Stomach smooth muscle (tissue), 2 donors: ENCODE measurements around the gene SCAMP2.

Source experiments
- H3K27ac ChIP-seq: one replicate; pipeline ENCODE4 v1.7.0; 2013; ENCODE audit warnings: mild to moderate bottlenecking, low read length, inconsistent platforms
- H3K27me3 ChIP-seq, 2 donors: one replicate each; pipeline ENCODE4 v1.7.0; 2013; ENCODE audit warnings: low read length in 2 of 2; ENCODE audit not compliant: insufficient read depth in 2 of 2, control insufficient read depth in 1 of 2
- H3K36me3 ChIP-seq, 2 donors: one replicate each; pipeline ENCODE4 v1.7.0; 2013; ENCODE audit warnings: low read length in 2 of 2; ENCODE audit not compliant: control insufficient read depth in 2 of 2, insufficient read depth in 2 of 2
- H3K4me1 ChIP-seq: one replicate; pipeline ENCODE4 v1.7.0; 2013; ENCODE audit warnings: low read length; ENCODE audit not compliant: control insufficient read depth, insufficient read depth
- H3K4me3 ChIP-seq, 2 donors: one replicate each; pipeline ENCODE4 v1.7.0; 2013; ENCODE audit warnings: low read length in 2 of 2
- H3K9ac ChIP-seq, 2 donors: one replicate each; pipeline ENCODE4 v1.7.0; 2013; ENCODE audit warnings: low read length in 2 of 2, mild to moderate bottlenecking in 1 of 2
- H3K9me3 ChIP-seq, 2 donors: one replicate each; pipeline ENCODE4 v1.7.0; 2013; ENCODE audit warnings: low read length in 2 of 2; ENCODE audit not compliant: control insufficient read depth in 2 of 2
- donor health status: healthy.
- donor health status: Pancreatic carcinoma.

SCAMP2 gene

GRCh38 chr15:74816624-74817369 lies 56.4 kb downstream of the SCAMP2 start:
- H3K4me3 ChIP-seq: no peak overlapping the region
- peaks cover 13% of the 10 kb centered on the region for H3K4me1 ChIP-seq
- no peaks in the 10 kb centered on the region for H3K36me3 ChIP-seq
- peaks cover 0 to 4% of the 10 kb centered on the region in 2 donors for H3K27me3 ChIP-seq
- H3K9me3 ChIP-seq: no peaks in the 10 kb centered on the region
- no peak overlapping the region for H3K9ac ChIP-seq
- no peak overlapping the region for H3K27ac ChIP-seq

GRCh38 chr15:74815961-74816360 lies 57.2 kb downstream of the SCAMP2 start:
- H3K36me3 ChIP-seq: no peaks in the 10 kb centered on the region
- peaks cover 0 to 4% of the 10 kb centered on the region in 2 donors for H3K27me3 ChIP-seq
- H3K9ac ChIP-seq: no peak overlapping the region
- no peak overlapping the region for H3K27ac ChIP-seq
- no peaks in the 10 kb centered on the region for H3K9me3 ChIP-seq
- peaks cover 13% of the 10 kb centered on the region for H3K4me1 ChIP-seq
- no peak overlapping the region for H3K4me3 ChIP-seq

DNA sequence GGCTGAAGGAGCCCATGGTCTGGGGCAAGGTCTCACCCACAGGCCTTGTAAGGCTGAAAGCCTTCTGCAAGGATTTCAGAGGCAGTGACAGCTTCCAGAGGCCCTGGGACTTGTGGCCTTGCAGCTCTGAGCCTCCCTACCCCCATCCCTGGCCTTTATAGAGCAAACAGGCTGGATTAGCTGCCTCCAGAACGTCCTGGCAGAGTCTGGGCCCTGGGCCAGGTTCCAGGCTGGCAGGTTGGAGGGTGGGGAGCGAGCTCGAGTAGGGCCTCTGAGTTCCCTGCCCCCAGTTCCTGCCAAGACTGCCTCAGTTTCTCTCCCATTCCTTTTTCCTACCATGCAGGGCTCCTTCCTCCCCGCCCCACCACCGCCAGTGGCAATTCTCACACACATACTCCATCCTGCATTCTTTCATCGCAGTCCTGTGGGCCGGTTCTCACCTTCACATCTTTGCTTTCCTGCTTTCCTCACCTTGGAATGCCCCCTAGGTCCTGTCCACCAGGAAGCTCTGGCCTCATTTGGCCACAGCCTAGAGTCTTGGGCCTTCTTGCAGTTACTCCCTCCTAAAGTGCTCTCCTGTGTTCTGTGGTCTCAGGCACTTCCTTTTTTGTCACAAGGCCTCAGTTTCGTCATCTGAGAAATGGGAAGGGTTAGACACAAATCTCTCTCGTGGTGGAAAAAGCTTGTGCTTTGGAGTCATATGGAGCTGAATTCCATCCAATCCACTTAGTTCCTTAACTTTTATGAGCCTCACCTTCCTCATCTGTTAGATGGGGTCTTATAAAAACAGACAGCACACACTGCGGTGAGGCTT lies 57.8 kb downstream of the SCAMP2 start:
- peak overlapping the region; percentile 60 for H3K27ac ChIP-seq
- H3K36me3 ChIP-seq: no peaks in the 10 kb centered on the region
- no peaks in the 10 kb centered on the region for H3K9me3 ChIP-seq
- peak overlapping the region in 1 of 2 donors; percentile 51 for H3K9ac ChIP-seq
- H3K27me3 ChIP-seq: peaks cover 0 to 4% of the 10 kb centered on the region in 2 donors
- H3K4me1 ChIP-seq: peaks cover 13% of the 10 kb centered on the region
- H3K4me3 ChIP-seq: peak overlapping the region in 1 of 2 donors; percentile 29

DNA sequence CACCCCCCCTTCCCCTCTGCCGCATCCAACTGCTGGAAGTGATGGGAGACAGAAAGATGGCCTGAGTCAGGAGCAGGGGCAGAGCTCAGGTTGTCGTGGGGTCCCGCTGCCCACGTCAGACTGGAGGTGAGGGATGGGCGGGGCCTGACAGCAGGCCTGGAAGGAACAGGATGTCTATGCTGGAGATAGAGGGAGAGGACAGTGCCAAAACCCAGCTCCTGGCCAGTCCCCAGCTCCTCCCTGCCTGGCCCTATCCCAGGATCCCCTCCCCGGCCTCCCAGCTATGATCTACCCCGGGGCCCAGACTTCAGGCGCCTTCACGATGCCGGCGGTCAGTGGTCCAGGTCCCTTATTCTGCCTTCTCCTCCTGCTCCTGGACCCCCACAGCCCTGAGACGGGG lies 60.6 kb downstream of the SCAMP2 start, which contains the start of gene LMAN1L:
Gene LMAN1L (plus strand): TSS at position 303 of the 400 bp plus-strand sequence. CDS start 20 bp downstream, at position 323.
- no peak within 1 kb of the TSS for H3K9ac ChIP-seq
- H3K27ac ChIP-seq: no peak within 1 kb of the TSS
- H3K27me3 ChIP-seq: no peaks in the 10 kb centered on the region
- no peaks in the 10 kb centered on the region for H3K9me3 ChIP-seq
- H3K4me1 ChIP-seq: peaks cover 13% of the 10 kb centered on the region
- H3K36me3 ChIP-seq: no peaks in the 10 kb centered on the region
- H3K4me3 ChIP-seq: no peak within 1 kb of the TSS

DNA sequence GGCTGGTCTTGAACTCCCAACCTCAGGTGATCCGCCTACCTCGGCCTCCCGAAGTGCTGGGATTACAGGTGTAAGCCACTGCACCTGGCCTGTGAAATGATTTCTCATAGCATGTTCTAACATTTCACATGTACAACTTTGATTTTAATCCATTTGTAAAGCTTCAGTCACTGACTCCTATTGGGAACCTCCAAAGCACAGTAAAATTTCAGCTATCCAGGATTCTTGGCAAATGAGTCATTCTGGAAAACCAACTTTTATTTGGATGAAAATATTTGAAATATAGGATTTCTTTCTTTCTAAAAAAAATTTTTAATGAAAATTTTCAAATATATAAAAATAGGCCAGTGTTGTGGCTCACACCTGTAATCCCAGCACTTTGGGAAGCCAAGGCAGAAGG lies 63.2 kb downstream of the SCAMP2 start:
- Histone ChIP-seq H3K4me1 (peaks cover 3% of the 10 kb centered on the region), H3K9ac (no peak overlapping the region), H3K27ac (no peak overlapping the region), H3K4me3 (no peak overlapping the region), H3K36me3 (no peaks in the 10 kb centered on the region), H3K27me3 (no peaks in the 10 kb centered on the region), H3K9me3 (no peaks in the 10 kb centered on the region)

- Histone ChIP-seq H3K36me3 (peaks cover 0 to 1% of the 10 kb centered on the region in 2 donors), H3K27ac (no peak overlapping the region), H3K9ac (no peak overlapping the region), H3K4me1 (no peaks in the 10 kb centered on the region), H3K9me3 (no peaks in the 10 kb centered on the region), H3K27me3 (no peaks in the 10 kb centered on the region), H3K4me3 (no peak overlapping the region)
Observed at GRCh38 chr15:74809242-74809641, 63.9 kb downstream of the SCAMP2 start.

DNA sequence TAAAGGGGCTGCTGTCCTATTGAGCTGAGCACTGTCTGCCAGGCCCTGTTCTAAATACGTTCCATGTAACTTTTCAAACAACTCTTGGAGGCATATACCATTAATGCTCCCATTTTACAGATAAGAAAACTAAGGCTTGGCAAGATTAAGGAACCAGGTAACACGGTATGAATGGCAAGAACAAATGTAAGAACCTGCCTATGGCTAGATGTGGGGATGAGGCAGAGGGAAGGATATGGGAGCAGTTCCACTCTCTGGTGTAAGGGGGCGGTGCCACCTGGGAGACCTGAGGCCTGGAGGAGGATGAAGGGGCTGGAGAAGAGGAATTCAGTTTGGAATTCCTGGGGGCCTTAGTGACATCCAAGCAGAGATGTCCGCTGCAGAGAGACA lies 64.3 kb downstream of the SCAMP2 start:
- no peaks in the 10 kb centered on the region for H3K4me1 ChIP-seq
- no peaks in the 10 kb centered on the region for H3K27me3 ChIP-seq
- no peak overlapping the region for H3K4me3 ChIP-seq
- H3K36me3 ChIP-seq: peaks cover 0 to 3% of the 10 kb centered on the region in 2 donors
- H3K27ac ChIP-seq: no peak overlapping the region
- H3K9ac ChIP-seq: peak overlapping the region in 1 of 2 donors; percentile 13
- H3K9me3 ChIP-seq: no peaks in the 10 kb centered on the region

DNA sequence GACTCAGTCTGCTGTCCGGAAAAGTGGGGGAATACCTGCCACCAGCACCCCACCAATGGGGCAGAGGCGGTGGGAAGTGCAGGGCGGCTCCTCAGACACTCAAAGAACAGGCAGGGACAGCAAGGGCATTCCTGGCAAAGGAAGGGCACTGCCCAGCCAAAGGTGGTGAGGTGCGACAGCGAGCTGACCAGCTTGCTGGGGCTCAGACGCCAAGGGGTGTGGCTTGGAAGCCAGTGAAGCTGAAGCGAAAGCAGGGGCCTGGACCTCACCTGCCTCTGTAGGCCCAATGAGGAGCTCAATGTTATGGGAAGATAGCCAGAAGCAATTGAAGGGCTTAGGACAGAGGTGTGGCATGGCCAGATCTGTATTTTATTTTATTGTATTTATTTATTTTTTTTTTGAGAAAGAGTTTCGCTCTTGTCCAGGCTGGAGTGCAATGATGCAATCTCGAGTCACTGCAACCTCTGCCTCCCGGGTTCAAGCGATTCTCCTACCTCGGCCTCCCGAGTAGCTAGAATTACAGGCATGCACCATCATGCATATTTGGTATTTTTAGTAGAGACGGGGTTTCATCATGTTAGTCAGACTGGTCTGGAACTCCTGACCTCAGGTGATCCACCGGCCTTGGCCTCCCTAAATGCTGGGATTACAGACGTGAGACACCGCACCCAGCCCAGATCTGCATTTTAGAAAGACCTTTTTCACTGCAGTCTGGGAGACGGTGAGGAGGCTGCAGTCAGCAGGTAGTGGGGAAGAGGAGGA lies 64.9 kb downstream of the SCAMP2 start:
- Histone ChIP-seq H3K4me1 (no peaks in the 10 kb centered on the region), H3K9me3 (no peaks in the 10 kb centered on the region), H3K27ac (no peak overlapping the region), H3K4me3 (no peak overlapping the region), H3K36me3 (peaks cover 0 to 8% of the 10 kb centered on the region in 2 donors), H3K27me3 (no peaks in the 10 kb centered on the region), H3K9ac (peak overlapping the region in 1 of 2 donors; percentile 13)

DNA sequence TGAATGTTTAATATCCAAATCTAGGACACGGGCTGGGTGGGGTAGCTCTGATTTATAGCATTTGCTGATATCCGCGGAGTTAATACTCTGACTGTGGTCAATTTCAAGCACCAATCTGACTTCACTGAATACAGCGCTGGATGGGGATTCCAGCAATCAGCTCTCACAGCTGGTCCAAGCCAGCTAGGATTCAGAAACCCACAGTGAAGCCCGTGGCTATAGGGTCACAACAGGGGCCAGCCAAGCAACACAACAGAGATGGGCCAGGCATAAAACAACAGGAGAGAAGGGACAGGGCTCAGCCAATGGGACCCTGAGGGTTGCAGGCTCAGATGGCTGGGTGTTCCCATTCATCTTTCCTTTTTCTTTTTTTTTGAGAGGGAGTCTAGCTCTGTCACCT lies 65.9 kb downstream of the SCAMP2 start:
- Histone ChIP-seq H3K27me3 (no peaks in the 10 kb centered on the region), H3K4me1 (no peaks in the 10 kb centered on the region), H3K9ac (no peak overlapping the region), H3K9me3 (no peaks in the 10 kb centered on the region), H3K36me3 (peaks cover 0 to 8% of the 10 kb centered on the region in 2 donors), H3K27ac (no peak overlapping the region), H3K4me3 (no peak overlapping the region)

- Histone ChIP-seq H3K36me3 (peaks cover 5 to 15% of the 10 kb centered on the region in 2 donors), H3K27ac (no peak overlapping the region), H3K27me3 (no peaks in the 10 kb centered on the region), H3K4me1 (peaks cover 2% of the 10 kb centered on the region), H3K9ac (peak overlapping the region in 1 of 2 donors; percentile 21), H3K9me3 (no peaks in the 10 kb centered on the region), H3K4me3 (no peak overlapping the region)
Observed at GRCh38 chr15:74804935-74805334, 68.2 kb downstream of the SCAMP2 start.
